ENCODE data around the gene CACNA1C.

The CACNA1C gene

GRCh38 chr12:2745655-2746054, 692.9 kb downstream of the CACNA1C start:
- no peak for DNase-seq (ENCODE audit: low read depth in 2 of 2)

All from stimulated activated CD8-positive, alpha-beta memory T cell treated with anti-CD3 and anti-CD28 coated beads, Interleukin-2, amount 100 ng/mL, for 1 hour (primary cell).